Upper lobe of right lung (tissue), 1 donor: ENCODE measurements around the gene AP3B1. TPM values are rescaled to one million over a fixed set of nuclear protein-coding genes. Genes with fewer than 3 reads are reported as not detected.
"Not testable (repeated sequence)": the region's sequence is repeated elsewhere in the genome, so short reads cannot be mapped to it uniquely, and the experiment has no call there.

Experiments
- ATAC-seq: fragments of 200-7000 bp; cut with Tn5 transposase; one replicate; pipeline ENCODE4 v1.9.1; 2020; ENCODE audit warnings: mild to moderate bottlenecking, moderate library complexity
- DNase-seq: peaks from one replicate; pipeline ENCODE4 v3.0.0-alpha.2; 2020
- H3K27ac ChIP-seq: fragments of 200-600 bp; one replicate; pipeline ENCODE4 v1.8.0; 2022
- H3K27me3 ChIP-seq: fragments of 200-600 bp; one replicate; pipeline ENCODE4 v1.8.0; 2022; ENCODE audit warnings: mild to moderate bottlenecking
- H3K36me3 ChIP-seq: fragments of 200-600 bp; one replicate; pipeline ENCODE4 v1.8.0; 2022
- H3K4me1 ChIP-seq: fragments of 200-600 bp; one replicate; pipeline ENCODE4 v1.8.0; 2022
- H3K4me3 ChIP-seq: fragments of 200-600 bp; one replicate; pipeline ENCODE4 v1.8.0; 2022; ENCODE audit warnings: mild to moderate bottlenecking
- H3K9me3 ChIP-seq: fragments of 200-600 bp; one replicate; pipeline ENCODE4 v1.8.0; 2022
- CTCF ChIP-seq: fragments of 200-600 bp; IDR thresholded peaks from one replicate; pipeline ENCODE4 v1.8.0; 2022; ENCODE audit warnings: antibody characterized with exemption
- intact Hi-C: fragments of 100-400 bp; cut with DNase I; formaldehyde crosslinking; loops from one replicate; pipeline ENCODE4 v1.11.0; 2022
- total RNA-seq: library from RNA; stranded (reverse); fragmentation: NEBNext Ultra II Directional; extraction: Animal tissue kit (Norgen Biotek cat#: 25700); gene quantifications from one replicate; pipeline ENCODE4 v1.2.1, GENCODE V29; 2021
- donor health status: DM: no; HTN: yes; CAD: no; lungs with severe emphysema.

The AP3B1 gene
- total RNA-seq, 1 donor from 2014 or later, result 32.9 TPM

- DNase-seq (no peak), ATAC-seq (no peak)
- Histone ChIP-seq H3K36me3 (no peaks in the 10 kb centered on the region), H3K4me1 (no peaks in the 10 kb centered on the region), H3K27ac (no peak overlapping the region), H3K4me3 (no peak overlapping the region), H3K9me3 (no peaks in the 10 kb centered on the region), H3K27me3 (no peaks in the 10 kb centered on the region)
- intact Hi-C loops, result no loop called here
- TF ChIP-seq CTCF, result no peak
Measured at GRCh38 chr5:78056053-78056452, 238.4 kb downstream of the AP3B1 start.

DNA sequence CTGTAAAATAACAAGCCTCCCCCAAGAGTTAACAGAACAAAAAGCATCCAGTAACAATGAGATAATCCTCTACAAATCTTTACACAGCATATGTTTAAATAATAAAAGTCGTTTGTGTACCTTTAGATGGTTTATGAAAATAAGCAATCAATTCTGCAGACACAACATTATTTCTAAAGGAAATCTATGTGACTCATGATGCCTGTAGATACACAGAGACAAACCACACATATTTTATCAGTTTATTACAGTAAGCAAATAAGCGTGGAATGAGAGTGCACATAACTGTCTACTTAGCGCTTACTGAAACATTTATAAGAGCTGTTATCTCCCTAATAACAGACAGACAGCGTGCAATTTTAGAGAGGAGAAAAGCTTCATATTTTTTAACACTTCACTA is 243.6 kb downstream of the AP3B1 start:
- Histone ChIP-seq H3K27me3 (no peaks in the 10 kb centered on the region), H3K4me1 (no peaks in the 10 kb centered on the region), H3K36me3 (no peaks in the 10 kb centered on the region), H3K4me3 (no peak overlapping the region), H3K27ac (no peak overlapping the region), H3K9me3 (no peaks in the 10 kb centered on the region)
- intact Hi-C loops, result no loop called here
- ATAC-seq (no peak), DNase-seq (no peak)
- no peak for TF ChIP-seq CTCF

DNA sequence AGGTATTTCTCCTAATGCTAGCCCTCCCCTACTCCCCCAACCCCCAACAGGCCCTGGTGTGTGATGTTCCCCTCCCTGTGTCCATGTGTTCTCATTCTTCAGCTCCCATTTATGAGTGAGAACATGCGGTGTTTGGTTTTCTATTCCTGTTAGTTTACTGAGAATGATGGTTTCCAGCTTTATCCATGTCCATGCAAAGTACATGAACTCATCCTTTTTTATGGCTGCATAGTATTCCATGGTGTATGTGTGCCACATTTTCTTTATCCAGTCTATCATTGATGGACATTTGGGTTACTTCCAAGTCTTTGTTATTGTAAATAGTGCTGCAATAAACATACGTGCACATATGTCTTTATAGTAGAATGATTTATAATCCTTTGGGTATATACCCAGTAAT is 247.7 kb downstream of the AP3B1 start:
- H3K4me1 ChIP-seq, H3K9me3 ChIP-seq, H3K4me3 ChIP-seq, H3K27ac ChIP-seq, ATAC-seq, intact Hi-C loops, H3K27me3 ChIP-seq, H3K36me3 ChIP-seq, DNase-seq: not testable (repeated sequence)

- Histone ChIP-seq H3K9me3 (no peaks in the 10 kb centered on the region), H3K4me3 (no peak overlapping the region), H3K27me3 (no peaks in the 10 kb centered on the region), H3K4me1 (no peaks in the 10 kb centered on the region), H3K27ac (no peak overlapping the region), H3K36me3 (no peaks in the 10 kb centered on the region)
- no peak for DNase-seq
- TF ChIP-seq CTCF, result no peak
- intact Hi-C loops, result no loop called here
- ATAC-seq, result no peak
Measured at GRCh38 chr5:78046006-78046405, 248.5 kb downstream of the AP3B1 start.

GRCh38 chr5:78041805-78042204 is 252.7 kb downstream of the AP3B1 start:
- H3K27me3 ChIP-seq, result no peaks in the 10 kb centered on the region
- intact Hi-C loops, result no loop called here
- no peaks in the 10 kb centered on the region for H3K4me1 ChIP-seq
- ATAC-seq (no peak), DNase-seq (no peak)
- TF ChIP-seq CTCF, result no peak
- H3K27ac ChIP-seq, result no peak overlapping the region
- H3K9me3 ChIP-seq, result no peaks in the 10 kb centered on the region
- H3K36me3 ChIP-seq, result peaks cover 16% of the 10 kb centered on the region
- no peak overlapping the region for H3K4me3 ChIP-seq

- no peak for ATAC-seq
- H3K9me3 ChIP-seq, result no peaks in the 10 kb centered on the region
Measured at GRCh38 chr5:78025540-78025939, 269.0 kb downstream of the AP3B1 start.

More at GRCh38 chr5:78025540-78025939, 269.0 kb downstream of the AP3B1 start:
- TF ChIP-seq CTCF, result no peak
- no peak for DNase-seq
- Histone ChIP-seq H3K4me1 (no peaks in the 10 kb centered on the region), H3K4me3 (no peak overlapping the region), H3K36me3 (no peaks in the 10 kb centered on the region), H3K27me3 (no peaks in the 10 kb centered on the region), H3K27ac (no peak overlapping the region)
- intact Hi-C loops, result no loop called here
